GM19463 (cell line): Measurements from ENCODE around the gene SUCLG2.

Source experiments
- ATAC-seq: cut with Tn5 transposase; IDR thresholded peaks from one replicate; pipeline ENCODE4 v1.9.1; 2021; ENCODE audit warnings: mild to moderate bottlenecking, moderate library complexity; ENCODE audit not compliant: unreplicated experiment

The SUCLG2 gene

DNA sequence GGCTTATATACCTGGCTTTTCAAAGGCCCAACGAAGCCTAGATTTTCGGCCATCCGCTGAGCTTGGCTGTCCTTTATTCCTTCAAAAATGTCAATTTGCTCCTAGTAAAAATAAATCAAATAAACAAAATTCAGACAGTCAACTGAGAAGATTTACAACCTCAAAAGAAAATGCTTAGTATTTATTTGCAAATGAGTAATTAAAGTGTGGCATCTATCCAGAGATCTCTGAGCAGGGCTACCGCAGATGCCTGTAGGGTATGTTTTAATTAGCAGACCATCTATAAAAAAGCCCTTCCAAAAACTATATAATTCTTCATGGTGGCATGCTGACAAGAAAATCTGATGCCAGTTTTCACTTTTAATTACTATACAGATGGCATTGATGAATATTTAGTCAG lies 136.2 kb downstream of the SUCLG2 start:
- ATAC-seq = no peak

DNA sequence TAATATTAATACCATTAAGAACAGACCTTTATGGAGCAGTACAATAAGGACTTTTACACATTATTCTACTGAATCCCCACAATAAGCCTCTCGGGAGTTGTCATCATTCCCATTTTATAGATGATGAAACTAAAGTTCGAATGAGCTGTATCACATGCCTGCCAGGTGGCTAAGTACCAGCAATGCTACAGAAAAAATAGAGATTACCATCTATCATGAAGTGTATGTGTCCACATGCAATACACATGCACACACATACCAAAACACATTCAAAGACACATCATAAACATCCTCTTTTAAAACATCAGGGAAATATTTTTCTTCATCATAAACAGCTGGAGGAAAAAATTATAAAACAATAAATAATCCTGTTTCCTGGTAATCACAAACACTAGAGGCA lies 136.6 kb downstream of the SUCLG2 start:
- no peak for ATAC-seq

DNA sequence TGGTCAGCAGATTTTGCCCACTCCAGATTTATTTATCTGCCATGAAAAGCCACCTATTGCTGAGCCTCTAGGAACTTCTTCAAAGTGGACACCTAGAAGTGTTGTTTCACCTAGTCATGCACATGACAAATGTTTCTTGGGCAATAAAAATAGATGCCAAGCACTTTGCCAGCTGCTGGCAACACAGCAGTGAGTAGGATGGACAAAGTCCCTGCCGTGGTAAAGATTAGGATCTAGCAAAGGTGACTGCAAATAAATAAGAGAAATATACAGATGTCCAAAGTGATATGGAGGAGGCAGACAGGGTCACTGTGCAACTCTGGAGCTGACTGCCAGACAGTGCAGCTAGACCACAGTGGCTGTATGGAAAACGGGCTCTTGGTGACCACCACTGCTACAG lies 137.9 kb downstream of the SUCLG2 start:
- ATAC-seq = no peak

DNA sequence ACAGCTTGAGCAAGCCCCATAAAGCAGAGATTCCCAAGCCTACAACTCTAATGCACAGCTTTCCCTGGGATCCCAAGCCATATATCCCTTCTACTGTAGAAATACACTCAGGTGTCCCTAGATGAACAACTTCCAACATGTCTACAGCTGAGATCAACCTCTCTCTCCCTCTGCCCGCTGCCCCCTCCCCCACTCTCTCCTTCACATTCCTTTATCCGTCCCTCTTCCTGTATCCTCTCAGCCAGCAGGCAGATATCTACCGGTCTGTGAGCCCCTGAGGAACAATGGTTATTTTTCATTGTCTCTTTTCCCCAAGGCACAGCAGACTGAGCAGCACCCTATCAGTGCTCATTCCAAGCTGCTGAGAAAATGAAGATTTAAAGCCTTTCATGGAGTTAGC lies 138.6 kb downstream of the SUCLG2 start:
- ATAC-seq = no peak

DNA sequence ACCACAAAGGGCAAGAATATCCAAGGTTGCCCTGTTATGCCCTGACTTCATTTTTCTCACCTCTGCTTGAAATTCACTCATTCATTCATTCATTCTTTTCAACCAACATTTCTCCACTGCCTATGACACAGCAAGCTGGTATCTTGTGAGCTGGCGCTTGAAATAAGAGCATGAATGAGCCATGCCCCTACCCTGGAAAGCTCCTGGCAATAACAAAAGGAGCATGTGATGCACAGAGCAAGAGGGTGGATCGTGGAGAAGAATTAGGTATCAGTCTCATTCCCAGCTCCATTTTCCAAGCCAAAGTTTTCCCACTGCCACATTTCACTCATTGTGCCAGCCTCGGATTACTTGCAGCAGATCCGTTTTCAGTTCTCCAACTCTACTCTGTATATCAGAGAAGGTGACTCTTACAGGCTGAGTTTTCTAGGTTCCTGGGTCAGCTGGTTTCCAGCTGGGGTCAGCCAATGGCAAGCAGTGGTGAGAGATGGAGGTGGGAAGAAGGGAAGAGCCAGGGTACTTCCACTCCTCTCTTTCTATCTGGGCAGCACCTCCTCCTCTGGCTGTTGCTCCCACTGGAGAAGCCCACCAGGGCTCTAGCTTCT lies 144.8 kb downstream of the SUCLG2 start:
- ATAC-seq = no peak

DNA sequence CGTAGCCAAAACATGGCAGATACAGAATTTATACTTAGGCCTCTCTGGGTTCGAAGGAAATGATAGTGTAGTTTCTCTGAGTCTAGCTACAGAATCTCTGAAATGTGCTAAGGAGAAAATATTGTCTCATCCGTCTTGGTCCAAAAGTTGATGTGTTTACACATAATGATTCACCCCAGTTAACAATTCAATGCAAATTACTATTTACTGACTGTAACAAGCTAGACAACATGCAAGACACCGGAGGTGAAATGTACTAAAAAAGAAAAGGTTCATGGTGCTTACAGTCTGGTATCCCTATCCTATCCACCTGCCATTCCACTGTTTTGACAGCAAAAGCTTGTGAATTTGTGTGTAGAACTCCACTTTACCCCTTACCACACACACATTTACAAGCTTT lies 146.8 kb downstream of the SUCLG2 start:
- no peak for ATAC-seq

DNA sequence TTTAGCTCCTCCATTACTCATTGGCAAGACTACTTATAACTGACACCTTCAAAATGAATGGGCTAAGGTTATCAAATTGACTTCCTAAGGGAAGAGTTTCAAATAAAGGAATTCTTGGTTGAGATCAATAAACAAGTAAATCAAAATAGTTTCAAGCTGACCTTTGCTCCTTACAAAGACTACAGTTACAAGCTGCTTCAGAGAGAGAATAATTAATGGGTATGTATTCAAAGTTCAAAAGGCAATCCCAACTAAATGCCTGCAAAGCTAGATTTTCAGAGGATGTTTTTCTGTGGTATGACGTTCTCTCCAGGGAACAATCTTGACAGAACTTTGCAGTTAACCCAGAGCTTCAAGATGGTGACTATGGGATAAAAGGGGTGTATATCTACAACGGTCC lies 153.7 kb downstream of the SUCLG2 start:
- ATAC-seq = no peak

DNA sequence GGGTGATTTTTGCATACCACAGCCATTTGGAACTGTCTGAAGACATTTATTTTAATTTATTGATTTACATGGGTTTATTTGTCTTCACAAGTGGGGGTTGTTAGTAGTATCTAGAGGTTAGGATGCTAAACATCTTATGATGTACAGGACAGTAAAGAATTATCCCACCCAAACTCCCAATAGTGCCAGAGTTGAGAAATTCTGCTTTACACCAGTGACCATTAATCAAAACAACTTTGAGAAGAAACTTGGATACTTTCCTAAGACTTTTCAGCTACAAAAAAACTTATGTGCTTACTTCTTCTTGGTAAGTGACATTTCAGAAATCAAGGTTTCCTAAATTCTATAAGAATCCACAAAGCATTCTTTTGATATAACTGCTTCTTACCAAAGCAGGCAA lies 156.7 kb downstream of the SUCLG2 start:
- no peak for ATAC-seq

DNA sequence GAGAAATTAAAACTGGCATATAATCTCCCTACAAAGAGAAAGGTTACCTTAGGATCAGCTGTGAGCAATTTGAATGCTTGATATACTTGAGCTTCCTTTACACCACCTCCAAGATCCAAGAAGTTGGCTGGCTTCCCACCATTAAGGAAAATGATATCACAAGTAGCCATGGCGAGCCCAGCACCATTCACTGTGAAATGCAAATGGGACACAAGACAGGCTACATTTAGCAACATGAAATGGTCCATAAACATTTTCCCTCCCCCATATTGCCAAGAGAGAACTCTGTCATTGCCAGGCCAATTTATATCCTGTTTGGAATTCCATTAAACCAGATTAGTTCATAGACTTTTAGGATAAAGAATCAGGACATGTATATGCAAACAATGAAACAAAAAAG lies 158.7 kb downstream of the SUCLG2 start:
- ATAC-seq = no peak

DNA sequence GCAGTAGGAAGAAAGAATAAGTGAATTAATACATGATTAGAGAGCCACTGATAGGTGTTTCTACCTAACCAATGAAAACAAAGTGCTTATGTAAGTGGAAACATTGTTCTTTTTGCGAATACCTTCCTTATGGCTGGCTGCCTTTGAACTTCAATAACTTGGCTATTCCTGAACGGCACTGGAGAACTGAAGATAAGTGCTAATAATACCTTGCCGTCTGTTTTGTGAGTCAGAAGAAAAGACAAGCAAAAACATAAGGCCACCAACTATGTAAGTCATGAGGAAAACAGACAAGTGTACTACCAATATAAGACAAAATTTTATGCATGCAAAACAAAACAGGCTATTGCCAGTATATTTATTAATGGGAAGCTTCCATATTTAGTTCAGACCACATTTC lies 160.6 kb downstream of the SUCLG2 start:
- no peak for ATAC-seq

DNA sequence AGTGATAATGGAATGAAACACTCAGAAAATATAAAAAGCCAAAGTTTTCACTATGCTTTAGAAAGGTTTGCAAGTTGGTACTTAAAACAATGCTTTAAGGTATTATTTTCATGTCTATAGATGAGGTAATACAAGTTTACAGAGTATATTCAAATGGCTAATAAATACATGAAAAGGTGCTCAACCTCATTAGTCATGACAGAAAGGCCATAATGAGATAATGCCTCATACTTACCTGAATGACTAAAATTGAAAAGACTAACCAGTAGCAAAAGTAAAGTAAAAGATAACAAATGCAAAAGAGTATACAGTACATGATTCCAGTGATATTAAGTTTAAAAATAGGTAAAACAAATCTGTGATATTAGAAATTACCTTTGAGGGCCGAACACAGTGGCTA lies 163.8 kb downstream of the SUCLG2 start:
- no peak for ATAC-seq

DNA sequence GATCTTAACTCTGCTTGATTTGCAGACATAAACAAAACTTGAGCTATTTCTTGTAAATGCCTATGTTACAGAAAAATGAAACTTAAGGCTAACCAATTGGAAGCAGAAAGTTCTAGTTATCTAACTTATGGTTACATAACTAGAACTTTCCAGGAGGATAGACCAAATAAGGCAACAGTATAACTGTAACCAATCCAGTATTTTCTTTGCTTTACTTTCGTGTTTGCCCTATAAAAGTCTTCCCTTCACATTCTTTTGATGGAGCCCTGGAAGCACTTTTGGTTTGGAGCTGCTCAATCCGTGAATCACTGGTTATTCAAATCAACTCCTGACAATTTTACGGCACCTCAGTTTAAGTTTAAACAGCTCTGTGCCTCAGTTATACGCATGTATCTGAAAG lies 164.6 kb downstream of the SUCLG2 start:
- ATAC-seq = no peak

DNA sequence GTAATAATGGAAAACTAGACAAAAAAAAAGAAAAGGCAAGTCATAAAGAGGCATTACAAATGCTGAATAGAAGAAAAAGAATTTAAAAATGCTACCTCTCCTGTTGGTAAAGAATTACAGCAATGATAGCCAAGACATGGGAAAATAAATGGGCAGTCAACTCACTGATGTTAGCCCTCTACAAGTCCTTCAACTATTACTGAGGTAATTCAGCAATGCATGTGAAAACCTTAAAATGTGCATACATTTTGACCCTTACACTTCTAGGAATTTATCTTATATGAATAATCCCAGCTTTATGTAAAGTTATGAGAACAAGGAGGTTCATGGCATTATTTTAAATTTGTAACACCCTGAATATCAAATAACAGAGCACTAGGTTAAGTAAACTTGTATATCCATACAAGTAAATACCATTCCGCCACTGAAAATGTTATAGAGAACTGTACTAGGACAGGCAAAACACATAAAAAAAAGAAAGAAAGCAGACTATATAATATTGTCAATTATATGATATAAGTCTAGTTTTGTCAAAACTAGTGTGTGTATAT lies 166.8 kb downstream of the SUCLG2 start:
- no peak for ATAC-seq

DNA sequence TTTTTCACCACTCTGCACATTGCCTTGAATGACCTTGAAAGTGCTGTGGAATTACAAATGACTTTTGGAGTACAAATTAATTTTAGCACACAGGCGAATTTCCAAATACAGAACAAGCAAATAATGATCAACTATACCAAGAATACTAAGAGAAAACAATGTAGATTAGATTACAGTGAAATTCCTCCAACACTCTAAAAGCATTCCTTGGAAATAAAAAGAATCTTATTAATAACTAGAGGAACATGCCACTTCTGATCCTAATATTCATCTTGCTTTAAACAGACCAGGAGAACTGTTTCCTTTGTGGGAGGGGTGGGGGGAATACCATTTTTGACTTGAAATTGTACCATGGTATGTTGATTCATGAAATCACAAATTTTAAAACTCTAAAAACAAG lies 167.5 kb downstream of the SUCLG2 start:
- no peak for ATAC-seq

DNA sequence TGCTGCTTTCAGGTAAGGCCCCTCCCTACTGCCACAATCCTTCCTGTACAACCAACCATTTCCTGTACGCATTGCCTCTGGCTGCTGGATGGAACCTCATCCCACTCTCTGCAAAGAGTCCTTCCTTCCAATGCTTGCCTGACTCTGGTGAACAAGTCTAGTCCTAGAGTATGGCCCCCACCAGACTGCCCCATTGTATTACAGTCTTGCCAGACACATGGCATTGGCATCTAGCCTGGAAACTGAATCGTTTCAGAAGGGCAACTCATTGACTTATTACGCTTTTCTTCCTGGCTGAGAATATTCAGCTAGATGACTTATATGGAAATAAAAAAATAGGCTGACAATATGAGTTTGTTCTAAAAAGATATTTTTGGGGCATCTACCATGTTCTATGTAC lies 170.3 kb downstream of the SUCLG2 start:
- ATAC-seq = no peak

DNA sequence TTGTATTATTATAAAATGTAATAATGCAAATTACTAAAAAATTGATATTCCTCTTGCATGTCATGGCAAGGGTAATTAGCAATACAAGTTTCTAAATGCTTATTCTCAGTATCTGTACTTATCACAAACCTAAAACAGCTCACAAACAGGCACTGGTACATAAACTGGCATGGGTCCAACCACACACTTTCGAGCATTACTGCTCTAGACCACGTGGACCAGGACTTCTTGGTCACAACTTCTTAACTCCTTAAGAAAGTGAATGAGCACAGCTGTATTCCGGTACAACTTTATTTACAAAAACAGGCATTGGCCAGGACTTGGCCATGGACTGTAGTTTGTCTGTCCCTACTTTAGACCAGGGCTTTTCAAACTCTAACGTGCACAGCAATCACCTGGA lies 173.3 kb downstream of the SUCLG2 start:
- ATAC-seq = no peak

DNA sequence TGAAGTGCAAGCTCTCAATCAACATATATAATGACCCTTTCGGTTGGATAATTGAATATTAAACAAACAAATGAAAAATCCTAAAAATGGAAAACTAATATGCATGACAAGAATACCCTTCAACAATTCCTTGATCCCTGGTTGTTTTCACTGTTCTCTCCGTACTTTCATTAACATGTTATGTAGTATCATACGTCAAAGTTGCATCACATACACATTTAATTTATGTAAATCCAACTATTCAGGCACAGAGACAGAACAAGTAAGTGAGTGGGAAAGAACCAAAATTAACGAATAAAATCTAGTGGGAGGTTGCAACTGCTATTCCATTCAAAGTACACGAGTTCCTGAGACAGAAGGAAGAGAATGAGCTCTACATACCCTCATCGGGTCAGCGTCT lies 176.0 kb downstream of the SUCLG2 start:
- no peak for ATAC-seq

DNA sequence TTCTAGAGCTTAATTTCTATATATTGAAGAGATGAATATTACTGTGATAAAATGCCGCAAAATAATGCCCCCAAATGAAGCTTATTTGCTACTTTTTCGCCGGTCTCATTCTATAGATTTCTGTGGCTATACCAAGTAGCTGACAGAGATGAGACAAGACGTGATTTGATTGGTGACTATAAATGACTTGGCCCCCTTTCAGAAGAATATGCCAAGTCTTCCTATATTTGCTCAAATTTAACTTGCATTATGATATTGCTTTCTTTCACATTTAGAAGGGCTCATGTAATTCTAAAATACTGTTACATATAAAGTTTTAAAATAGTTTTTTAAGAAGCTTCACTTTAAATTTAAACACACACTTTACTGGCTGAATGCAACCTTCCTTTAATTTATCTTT lies 180.1 kb downstream of the SUCLG2 start:
- ATAC-seq = no peak

DNA sequence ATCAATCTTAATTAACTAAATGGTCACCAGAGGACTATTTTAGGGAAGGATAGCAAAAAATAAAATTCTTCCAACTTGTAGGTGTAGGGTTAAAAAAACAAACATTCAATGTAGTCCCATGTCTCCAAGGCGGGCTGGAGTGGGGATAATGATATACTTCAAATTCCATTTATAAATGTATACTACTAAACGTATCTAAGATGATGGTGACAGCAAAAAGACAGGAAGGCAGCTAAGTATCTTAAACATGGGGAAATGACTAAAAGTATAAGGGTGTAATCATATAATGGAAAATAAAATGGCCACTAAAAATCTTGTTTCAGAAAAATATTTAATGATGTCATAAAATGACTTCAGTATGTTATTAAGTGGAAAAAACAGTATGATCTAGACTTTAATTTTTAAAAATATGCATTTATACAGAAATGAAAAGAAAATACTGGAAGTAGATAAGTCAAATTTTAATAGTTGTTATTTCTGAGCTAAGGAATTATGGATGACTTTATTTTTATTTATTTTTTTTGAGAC lies 181.7 kb downstream of the SUCLG2 start:
- no peak for ATAC-seq

DNA sequence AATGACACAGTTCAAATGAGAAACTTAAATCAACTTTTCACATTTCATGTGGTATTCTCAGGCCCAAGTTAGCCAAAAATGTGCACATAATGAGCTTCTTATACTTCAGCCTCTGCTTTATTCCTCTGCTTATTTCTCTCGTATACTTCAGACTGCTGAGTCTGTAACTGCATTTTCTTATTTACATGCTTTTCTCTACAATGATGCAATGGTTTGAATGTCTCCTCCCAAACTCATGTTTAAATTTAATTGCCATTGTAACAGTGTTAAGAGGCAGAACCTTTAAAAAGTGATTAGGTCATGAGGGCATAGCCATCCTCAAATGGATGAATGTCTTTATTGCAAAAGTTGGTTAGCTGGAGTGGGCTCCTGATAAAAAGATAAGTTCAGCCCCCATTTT lies 184.2 kb downstream of the SUCLG2 start:
- no peak for ATAC-seq

DNA sequence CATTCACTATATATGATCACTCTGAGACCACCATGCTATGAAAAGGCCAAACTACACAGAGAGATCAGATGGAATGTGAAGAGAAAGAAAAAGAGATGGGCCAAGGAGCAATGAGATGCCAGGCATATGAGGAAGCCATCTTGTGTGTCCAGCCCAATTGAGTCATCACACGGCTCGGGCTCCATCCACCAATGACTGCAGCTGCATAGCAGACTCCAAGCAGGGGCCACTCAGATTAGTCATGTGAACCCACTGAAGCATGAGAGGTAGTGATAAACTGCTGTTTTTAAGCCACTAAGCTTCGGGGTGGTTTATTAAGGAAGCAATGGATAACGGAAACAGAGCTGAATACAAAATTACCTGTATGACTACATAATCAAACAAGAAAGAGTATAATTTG lies 185.9 kb downstream of the SUCLG2 start:
- no peak for ATAC-seq

DNA sequence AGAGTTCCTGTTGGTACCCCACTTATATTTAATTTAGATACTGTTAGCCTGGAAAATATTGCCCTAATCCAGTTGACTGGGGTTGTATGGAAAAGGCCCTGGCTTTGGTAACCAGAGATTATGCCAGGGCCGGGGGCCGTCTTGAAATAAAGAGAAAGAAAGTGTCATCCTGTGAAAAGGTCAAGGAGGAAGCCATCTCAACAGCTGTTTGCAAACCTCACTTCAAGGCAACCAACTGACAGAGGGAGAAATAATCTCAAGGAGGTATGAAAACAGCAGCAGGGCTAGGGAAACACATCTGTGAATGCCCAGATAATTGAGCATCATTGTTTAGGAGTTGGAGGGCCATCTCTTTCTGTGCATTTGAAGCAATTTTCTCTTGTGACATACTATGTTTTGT lies 190.8 kb downstream of the SUCLG2 start:
- ATAC-seq = no peak

DNA sequence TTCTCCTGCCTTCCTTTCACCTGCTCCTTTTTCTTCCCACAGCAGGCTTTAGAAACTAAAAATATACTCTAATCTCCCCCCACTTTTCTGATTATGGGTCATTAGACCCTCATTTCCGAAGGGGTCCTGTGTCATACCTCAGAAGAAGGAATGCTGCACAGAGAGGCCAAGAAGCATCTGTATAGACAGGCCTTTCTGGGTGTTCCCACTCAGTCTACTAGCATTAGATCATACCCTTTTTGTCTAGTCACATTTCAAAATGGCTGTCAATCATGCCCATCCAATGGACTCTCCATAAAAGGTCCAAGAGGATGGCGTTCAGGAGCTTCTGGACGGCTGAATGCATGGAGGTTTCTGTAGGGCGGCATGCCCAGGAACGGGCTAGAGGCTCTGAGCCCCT lies 192.2 kb downstream of the SUCLG2 start:
- no peak for ATAC-seq
